CD4-positive, alpha-beta T cell treated with Interleukin-4 for 4 hours (primary cell): ENCODE results near the gene S100A2.

ENCODE experiments used
- DNase-seq: peaks from one replicate; pipeline ENCODE4 v3.0.0-alpha.2; 2020

S100A2 gene

GRCh38 chr1:153543736-153544135, 21.9 kb downstream of the S100A2 start:
- DNase-seq, result no peak

GRCh38 chr1:153542956-153543711, 22.5 kb downstream of the S100A2 start:
- DNase-seq, result no peak

GRCh38 chr1:153541641-153542590, 23.7 kb downstream of the S100A2 start:
- DNase-seq, result no peak

- DNase-seq, result peak; percentile 84
These were observed 25.0 kb downstream of the S100A2 start, which contains the start of gene S100A5 for GRCh38 chr1:153540394-153541361. Gene S100A5 (minus strand): TSS chr1:153540934. CDS start chr1:153540191, 743 bp downstream.

- no peak for DNase-seq
These were observed 26.1 kb downstream of the S100A2 start for GRCh38 chr1:153539395-153540093.

GRCh38 chr1:153538315-153538821, 27.3 kb downstream of the S100A2 start:
- no peak for DNase-seq

- DNase-seq, result no peak
These were observed 28.3 kb downstream of the S100A2 start for GRCh38 chr1:153537376-153537730.

- DNase-seq, result no peak
These were observed 28.8 kb downstream of the S100A2 start for GRCh38 chr1:153536671-153537375.

GRCh38 chr1:153536012-153536670, 29.5 kb downstream of the S100A2 start:
- DNase-seq, result peak; percentile 88

GRCh38 chr1:153535242-153536011, 30.2 kb downstream of the S100A2 start, which contains the start of gene S100A6:
Gene S100A6 (minus strand): TSS chr1:153535991. CDS start chr1:153535339, 652 bp downstream.
- DNase-seq, result peak; percentile 69

GRCh38 chr1:153534925-153535241, 30.8 kb downstream of the S100A2 start:
- no peak for DNase-seq

- DNase-seq, result no peak
These were observed 31.3 kb downstream of the S100A2 start for GRCh38 chr1:153534226-153534924.

GRCh38 chr1:153533689-153534201, 31.9 kb downstream of the S100A2 start:
- peak; percentile 27 for DNase-seq

GRCh38 chr1:153532769-153533599, 32.7 kb downstream of the S100A2 start:
- DNase-seq, result peak; percentile 73

GRCh38 chr1:153532181-153532580, 33.5 kb downstream of the S100A2 start:
- DNase-seq, result peak; percentile 83

- DNase-seq, result no peak
These were observed 34.0 kb downstream of the S100A2 start for GRCh38 chr1:153531638-153532037.

GRCh38 chr1:153527683-153528040, 38.0 kb downstream of the S100A2 start:
- no peak for DNase-seq
